SK-N-MC (cell line): Measurements from ENCODE around the gene AP2S1.
A peak's percentile ranks its signal among the peaks of the same experiment; 100 is the strongest.
"Not testable (repeated sequence)": the region's sequence is repeated elsewhere in the genome, so short reads cannot be mapped to it uniquely, and the experiment has no call there.

ENCODE experiments used
- DNase-seq: peaks from one replicate; pipeline ENCODE4 v3.0.0-alpha.2; 2011; ENCODE audit warnings: low read depth, low spot score
- H3K27ac ChIP-seq: fragments of 200-600 bp; sonication (generic); 2 replicates; pipeline ENCODE4 v1.5.1; 2016; ENCODE audit warnings: mixed run types
- H3K36me3 ChIP-seq: fragments of 200-600 bp; sonication (generic); 2 replicates; pipeline ENCODE4 v1.6.1; 2017; ENCODE audit warnings: antibody characterized with exemption, low read length, mixed read lengths; ENCODE audit not compliant: insufficient read depth
- H3K4me3 ChIP-seq: fragments of 200-600 bp; sonication (generic); 2 replicates; pipeline ENCODE4 v1.5.1; 2016
- H3K9ac ChIP-seq: fragments of 200-600 bp; sonication (generic); 2 replicates; pipeline ENCODE4 v1.8.0; 2017; ENCODE audit warnings: mixed run types, mixed read lengths; ENCODE audit not compliant: insufficient read length
- H3K9me3 ChIP-seq: fragments of 200-600 bp; sonication (generic); 2 replicates; pipeline ENCODE4 v1.6.1; 2017; ENCODE audit warnings: low read depth, mild to moderate bottlenecking, antibody characterized with exemption, low read length, moderate library complexity, mixed read lengths
- EZH2 ChIP-seq: fragments of 200-600 bp; sonication (generic); IDR thresholded peaks from one replicate; pipeline ENCODE4 v1.6.1; 2017; ENCODE audit warnings: antibody characterized with exemption
- FOXP2 ChIP-seq: optimal IDR thresholded peaks from 2 replicates; pipeline ENCODE3; 2011; ENCODE audit warnings: mild to moderate bottlenecking, moderate library complexity; ENCODE audit not compliant: insufficient read depth; ENCODE audit errors: extremely low read length, control extremely low read depth
- POLR2AphosphoS5 ChIP-seq: IDR thresholded peaks from 2 replicates; pipeline ENCODE4 v1.6.1; 2012; ENCODE audit warnings: mild to moderate bottlenecking, low read depth, low read length, borderline replicate concordance

AP2S1 gene

GRCh38 chr19:46821512-46822409 is 28.9 kb downstream of the AP2S1 start:
- H3K36me3 ChIP-seq: no peaks in the 10 kb centered on the region
- H3K4me3 ChIP-seq: no peak overlapping the region
- no peak overlapping the region for H3K27ac ChIP-seq
- H3K9ac ChIP-seq: no peak overlapping the region
- no peaks in the 10 kb centered on the region for H3K9me3 ChIP-seq
- DNase-seq: no peak
- TF ChIP-seq POLR2AphosphoS5: no peak
- TF ChIP-seq EZH2: no peak
- no peak for TF ChIP-seq FOXP2

- Histone ChIP-seq H3K4me3 (no peak overlapping the region), H3K9me3 (no peaks in the 10 kb centered on the region), H3K36me3 (no peaks in the 10 kb centered on the region), H3K9ac (no peak overlapping the region), H3K27ac (no peak overlapping the region)
- DNase-seq: no peak
- TF ChIP-seq EZH2: no peak
- TF ChIP-seq POLR2AphosphoS5: no peak
- no peak for TF ChIP-seq FOXP2
Measured at GRCh38 chr19:46818812-46819211, 31.8 kb downstream of the AP2S1 start.

DNA sequence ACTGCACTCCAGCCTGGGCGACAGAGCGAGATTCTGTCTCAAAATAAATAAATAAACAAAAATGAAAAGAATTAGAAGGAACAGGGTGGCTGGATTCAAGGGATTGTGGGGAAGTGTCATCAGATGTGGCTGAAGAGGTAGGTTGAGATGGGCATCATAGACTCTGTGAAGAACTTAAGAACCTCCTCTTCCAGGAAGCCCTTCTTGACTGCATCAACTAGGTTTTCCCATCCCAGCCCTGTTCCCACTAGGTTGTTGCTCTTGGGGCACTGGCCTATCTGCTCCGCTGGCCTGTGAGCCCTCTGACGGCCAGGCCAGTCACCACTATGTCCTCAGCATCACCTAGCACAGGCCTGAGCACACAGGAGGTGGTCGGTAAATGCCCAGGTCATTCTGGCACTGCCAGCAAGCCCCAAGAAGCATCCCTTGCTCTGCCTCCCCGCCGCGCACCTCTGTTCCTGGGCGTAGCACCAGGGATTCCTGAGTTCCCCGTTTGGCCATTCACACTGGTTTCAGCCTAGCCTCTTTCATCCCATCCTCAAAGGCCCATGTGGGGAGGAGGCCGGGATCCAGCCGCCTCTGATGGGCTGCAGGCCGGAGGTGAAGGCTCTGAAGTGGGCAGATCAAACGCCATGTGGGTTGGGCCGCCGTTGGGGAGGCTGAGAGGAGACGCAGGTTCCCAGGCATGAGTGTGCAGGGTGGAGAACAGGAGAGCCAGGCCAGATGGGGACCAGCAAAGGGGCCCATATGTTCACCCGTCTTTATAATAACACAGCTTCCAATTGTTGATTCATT is 34.6 kb downstream of the AP2S1 start:
- DNase-seq: no peak
- H3K36me3 ChIP-seq: no peaks in the 10 kb centered on the region
- no peak overlapping the region for H3K4me3 ChIP-seq
- H3K27ac ChIP-seq: no peak overlapping the region
- TF ChIP-seq EZH2: no peak
- no peak for TF ChIP-seq POLR2AphosphoS5
- no peak for TF ChIP-seq FOXP2
- H3K9me3 ChIP-seq: no peaks in the 10 kb centered on the region
- no peak overlapping the region for H3K9ac ChIP-seq

GRCh38 chr19:46813839-46814358 is 36.7 kb downstream of the AP2S1 start:
- Histone ChIP-seq H3K27ac (no peak overlapping the region), H3K9me3 (no peaks in the 10 kb centered on the region), H3K4me3 (no peak overlapping the region), H3K36me3 (no peaks in the 10 kb centered on the region), H3K9ac (no peak overlapping the region)
- no peak for DNase-seq
- no peak for TF ChIP-seq POLR2AphosphoS5

GRCh38 chr19:46812977-46813838 is 37.4 kb downstream of the AP2S1 start:
- no peak for DNase-seq

DNA sequence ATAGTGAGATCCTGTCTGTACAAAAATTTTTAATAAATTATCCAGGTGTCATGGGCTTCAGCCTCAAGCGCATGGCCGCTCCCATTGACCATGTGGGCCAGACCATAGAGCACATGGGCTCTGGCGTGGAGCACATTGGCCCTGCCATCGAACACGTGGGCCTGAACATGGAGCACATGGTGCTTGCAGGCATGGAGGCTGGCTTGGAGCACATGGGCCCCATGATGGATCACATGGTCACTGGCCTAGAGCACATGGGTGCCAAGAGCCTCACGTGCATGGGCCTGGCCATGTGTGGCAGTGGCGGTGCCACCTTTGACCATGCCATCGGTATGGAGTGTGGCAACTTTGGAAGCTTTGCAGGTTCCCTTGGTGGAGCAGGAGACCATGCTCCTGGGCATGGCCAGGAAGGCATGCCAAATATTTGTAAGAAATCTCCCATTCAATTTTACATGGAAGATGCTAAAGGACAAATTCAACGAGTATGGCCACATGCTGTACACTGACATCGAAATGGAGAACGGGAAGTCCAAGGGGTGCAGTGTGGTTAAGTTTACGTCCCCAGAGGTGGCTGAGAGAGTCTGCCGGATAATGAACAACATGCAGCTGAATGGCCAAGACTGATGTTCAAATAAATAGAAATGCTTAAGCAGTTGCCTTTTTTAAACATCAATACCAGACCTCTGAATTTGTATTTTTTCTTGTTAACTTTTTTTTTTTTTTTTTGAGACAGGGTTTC is 40.9 kb downstream of the AP2S1 start:
- no peak for TF ChIP-seq POLR2AphosphoS5
- no peak for TF ChIP-seq EZH2
- no peak for TF ChIP-seq FOXP2
- no peak for DNase-seq
- Histone ChIP-seq H3K27ac (no peak overlapping the region), H3K36me3 (no peaks in the 10 kb centered on the region), H3K9me3 (no peaks in the 10 kb centered on the region), H3K9ac (no peak overlapping the region), H3K4me3 (no peak overlapping the region)

More at GRCh38 chr19:46812977-46813838, 37.4 kb downstream of the AP2S1 start:
- Histone ChIP-seq H3K9me3 (no peaks in the 10 kb centered on the region), H3K27ac (no peak overlapping the region), H3K36me3 (no peaks in the 10 kb centered on the region), H3K4me3 (no peak overlapping the region), H3K9ac (peak overlapping the region; percentile 16)
- no peak for TF ChIP-seq EZH2
- no peak for TF ChIP-seq FOXP2

DNA sequence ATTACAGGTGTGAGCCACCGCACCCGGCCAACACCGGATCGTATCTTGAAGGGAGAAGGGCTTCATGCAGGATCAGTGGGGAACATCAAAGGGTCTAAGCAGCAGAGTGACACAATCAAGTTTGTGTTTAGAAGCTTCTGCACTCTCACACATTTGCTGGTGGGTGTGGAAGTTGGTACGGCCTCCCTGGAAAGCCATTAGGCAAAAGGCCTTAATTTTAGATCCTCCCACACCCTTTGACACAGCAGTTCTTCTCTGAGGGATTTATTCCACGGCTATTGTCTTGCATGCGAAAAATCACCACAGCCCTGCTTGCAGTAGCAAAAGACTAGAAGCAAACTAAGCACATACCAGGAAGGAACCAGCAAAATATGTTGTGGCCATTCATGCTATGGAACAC is 44.0 kb downstream of the AP2S1 start:
- no peak for DNase-seq
- H3K27ac ChIP-seq: no peak overlapping the region
- TF ChIP-seq FOXP2 (no peak), POLR2AphosphoS5 (no peak), EZH2 (no peak)
- no peaks in the 10 kb centered on the region for H3K9me3 ChIP-seq
- no peaks in the 10 kb centered on the region for H3K36me3 ChIP-seq
- no peak overlapping the region for H3K4me3 ChIP-seq
- H3K9ac ChIP-seq: no peak overlapping the region

- H3K9ac ChIP-seq, H3K27ac ChIP-seq, DNase-seq, H3K4me3 ChIP-seq, H3K36me3 ChIP-seq, H3K9me3 ChIP-seq: not testable (repeated sequence)
Measured at GRCh38 chr19:46804432-46804831, 46.2 kb downstream of the AP2S1 start.
